Anterior cingulate cortex (tissue), 58 donors: ENCODE results near the gene DOP1B.
A peak's percentile ranks its signal among the peaks of the same experiment; 100 is the strongest.
"Not testable (repeated sequence)": the region's sequence is repeated elsewhere in the genome, so short reads cannot be mapped to it uniquely, and the experiment has no call there.

ENCODE experiments used
- DNase-seq, 58 donors: peaks; one replicate each; lab custom pipeline; 2025; lab: John Stamatoyannopoulos, UW

DOP1B gene

DNA sequence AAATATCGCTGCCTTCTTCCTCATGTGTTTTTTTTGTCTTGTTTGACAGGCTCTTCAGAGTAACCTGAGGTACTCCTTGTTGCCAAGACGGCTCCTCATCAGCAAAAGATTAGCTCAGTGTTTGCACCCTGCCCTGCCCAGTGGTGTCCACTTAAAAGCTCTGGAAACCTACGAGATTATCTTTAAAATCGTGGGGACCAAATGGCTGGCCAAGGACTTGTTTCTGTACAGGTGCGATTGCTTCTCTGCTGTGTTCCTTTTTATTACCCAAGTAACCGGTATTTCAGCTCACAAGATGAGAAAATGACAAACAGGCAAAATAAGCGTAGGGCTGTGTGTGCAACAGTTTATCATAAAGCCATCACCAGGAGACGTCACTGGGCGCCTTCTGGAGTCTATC lies 42.4 kb downstream of the DOP1B start:
- no peak for DNase-seq

DNA sequence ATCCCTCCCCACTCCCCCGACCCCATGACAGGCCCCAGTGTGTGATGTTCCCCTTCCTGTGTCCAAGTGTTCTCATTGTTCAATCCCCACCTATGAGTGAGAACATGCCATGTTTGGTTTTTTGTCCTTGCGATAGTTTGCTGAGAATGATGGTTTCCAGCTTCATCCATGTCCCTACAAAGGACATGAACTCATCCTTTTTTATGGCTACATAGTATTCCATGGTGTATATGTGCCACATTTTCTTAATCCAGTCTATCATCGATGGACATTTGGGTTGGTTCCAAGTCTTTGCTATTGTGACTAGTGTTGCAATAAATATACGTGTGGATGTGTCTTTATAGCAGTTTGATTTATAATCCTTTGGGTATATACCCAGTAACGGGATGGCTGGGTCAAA lies 43.0 kb downstream of the DOP1B start:
- DNase-seq, result not testable (repeated sequence)

DNA sequence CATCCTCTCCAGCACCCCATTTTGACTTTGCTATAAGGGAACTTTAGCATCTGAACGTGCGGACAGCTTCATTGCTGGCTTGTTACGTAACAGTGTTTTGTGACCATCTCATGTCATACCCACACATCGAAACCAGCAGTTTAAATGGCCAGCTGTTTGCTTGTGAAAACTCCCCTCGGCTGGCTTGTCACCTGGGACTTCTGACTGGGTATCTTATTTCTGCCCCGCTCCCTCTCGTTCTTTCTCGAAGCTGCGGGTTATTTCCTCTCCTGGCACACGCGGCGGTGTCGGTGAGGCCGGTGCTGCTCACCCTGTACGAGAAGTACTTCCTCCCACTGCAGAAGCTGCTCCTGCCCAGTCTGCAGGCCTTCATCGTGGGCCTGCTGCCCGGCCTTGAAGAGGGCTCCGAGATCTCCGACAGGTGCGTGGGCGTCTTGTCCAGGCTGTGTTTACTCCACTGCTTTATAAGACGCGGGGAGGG lies 43.5 kb downstream of the DOP1B start:
- no peak for DNase-seq

DNA sequence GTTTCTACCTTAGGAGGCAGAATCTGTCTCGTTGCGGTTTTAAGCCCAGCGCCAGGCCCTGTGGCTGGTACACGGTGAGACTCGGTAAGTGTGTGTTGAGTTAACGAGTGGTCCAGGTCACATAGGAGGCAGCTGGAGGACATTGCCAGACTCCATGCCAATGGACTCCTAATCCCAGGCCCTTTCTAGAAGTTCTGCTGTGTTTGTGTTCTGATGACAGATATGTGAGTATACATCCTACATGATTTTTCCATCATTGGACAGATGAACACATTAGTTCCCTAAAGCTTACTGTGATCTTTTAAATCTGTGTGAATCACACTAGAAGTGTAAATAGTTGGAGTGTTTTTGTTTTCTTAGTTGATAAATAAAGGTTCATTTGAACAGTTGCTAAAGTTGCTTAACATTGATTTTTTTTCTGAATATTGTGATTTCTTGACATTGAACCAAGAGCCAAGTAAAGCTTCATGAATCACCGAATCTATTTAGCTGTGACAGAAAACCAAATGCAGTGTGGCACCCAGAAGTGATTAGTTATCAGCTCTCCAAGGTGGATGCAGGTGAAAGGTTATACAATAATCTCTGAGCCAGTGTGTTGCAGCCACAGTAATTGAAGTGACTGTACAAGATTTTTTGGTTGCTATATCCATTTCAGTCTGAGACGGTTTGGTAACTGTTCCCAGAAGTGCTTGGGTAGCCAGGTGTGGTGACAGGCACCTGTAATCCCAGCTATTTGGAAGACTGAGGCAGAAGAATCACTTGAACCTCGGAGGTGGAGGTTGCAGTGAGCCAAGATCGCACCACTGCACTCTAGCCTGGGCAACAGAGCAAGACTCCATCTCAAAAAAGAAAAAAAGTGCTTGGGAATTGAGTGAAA lies 46.3 kb downstream of the DOP1B start:
- DNase-seq, result no peak

DNA sequence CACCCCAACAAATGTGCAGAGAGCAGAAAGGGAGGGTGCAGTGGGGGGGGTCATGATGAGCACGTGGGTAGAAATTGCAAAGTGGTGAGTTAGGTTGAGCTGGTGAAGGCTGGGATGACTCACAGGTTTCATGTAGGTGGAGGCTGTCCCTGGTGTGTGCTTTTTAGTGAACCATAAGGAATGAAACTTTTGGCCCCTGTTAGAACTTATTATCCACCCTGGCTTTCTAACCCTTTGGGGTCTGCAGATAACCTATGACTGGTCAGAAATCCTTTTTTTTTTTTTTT lies 46.9 kb downstream of the DOP1B start:
- peak in 1 of 58 donors; percentile 10 for DNase-seq

DNA sequence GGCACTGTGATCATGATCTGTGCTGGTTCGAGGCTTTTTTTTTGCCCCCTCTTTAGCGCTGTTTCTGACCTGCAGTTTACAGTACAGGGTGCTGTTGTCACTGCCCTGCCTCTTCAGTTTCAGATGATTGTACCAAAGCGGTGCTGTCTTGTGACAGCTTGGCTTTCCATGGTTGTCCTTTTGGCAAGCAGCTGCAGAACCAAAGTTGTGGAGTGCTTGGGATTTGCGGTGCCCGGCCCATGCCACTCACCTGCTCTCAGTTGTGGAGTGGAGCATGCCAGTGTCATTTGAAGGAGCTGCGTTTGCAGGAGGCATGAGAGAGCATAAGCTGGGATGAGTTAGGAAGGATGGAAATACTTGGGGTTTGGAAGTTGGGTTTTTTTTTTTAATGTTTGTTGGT lies 48.4 kb downstream of the DOP1B start:
- DNase-seq, result no peak

DNA sequence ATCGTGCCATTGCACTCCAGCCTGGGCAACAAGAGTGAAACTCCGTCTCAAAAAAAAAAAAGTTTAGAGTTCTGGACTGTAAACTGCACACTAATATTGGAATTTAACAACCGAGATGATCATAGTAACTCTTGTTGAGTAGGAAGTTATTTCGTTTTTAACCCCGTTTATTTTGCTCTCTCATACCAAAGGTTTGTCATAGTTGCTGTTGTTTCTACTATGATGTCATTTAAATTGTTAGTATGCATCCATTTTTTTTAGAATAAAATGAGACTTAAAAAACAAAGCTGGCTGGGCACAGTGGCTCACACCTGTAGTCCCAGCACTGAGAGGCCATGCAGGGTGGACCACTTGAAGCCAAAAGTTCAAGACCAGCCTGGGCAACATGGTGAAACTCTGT lies 49.3 kb downstream of the DOP1B start:
- DNase-seq, result no peak
